ENCODE data around the gene CDH23. TPM values are rescaled to one million over a fixed set of nuclear protein-coding genes. Genes with fewer than 3 reads are reported as not detected.

CDH23 gene
- total and polyA plus RNA-seq, 10 of the 15 experiments (the other 5 are each of a cell fraction or from before 2014, with no cell fraction given): 0.09 to 0.40 (median 0.15) TPM; not detected in 1

DNA sequence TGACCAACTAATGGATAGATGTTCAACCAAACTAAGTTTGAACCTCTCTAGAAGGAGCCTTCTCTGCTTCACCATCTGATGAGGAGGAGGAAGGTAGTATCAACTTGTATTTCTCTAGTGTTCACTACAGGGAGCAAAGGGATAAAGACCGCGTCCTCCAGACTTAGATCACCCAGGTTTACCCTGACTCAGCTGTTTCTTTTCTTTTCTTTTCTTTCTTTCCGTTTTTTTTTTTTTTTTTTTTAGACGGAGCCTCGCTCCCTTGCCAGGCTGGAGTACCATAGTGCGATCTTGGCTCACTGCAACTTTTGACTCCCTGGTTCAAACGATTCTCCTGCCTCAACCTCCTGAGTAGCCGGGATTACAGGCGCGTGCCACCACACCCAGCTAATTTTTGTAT, 263.0 kb downstream of the CDH23 start (continued):
- TF ChIP-seq, protein P1, sequence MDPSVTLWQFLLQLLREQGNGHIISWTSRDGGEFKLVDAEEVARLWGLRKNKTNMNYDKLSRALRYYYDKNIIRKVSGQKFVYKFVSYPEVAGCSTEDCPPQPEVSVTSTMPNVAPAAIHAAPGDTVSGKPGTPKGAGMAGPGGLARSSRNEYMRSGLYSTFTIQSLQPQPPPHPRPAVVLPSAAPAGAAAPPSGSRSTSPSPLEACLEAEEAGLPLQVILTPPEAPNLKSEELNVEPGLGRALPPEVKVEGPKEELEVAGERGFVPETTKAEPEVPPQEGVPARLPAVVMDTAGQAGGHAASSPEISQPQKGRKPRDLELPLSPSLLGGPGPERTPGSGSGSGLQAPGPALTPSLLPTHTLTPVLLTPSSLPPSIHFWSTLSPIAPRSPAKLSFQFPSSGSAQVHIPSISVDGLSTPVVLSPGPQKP (IDR thresholded peaks at IDR 0.05; ENCODE audit: low read depth, low read length): no peak
- no peak for TF ChIP-seq CHD1 (IDR thresholded peaks at IDR 0.05; ENCODE audit: low read depth, low read length)
- TF ChIP-seq YBX1 (IDR thresholded peaks at IDR 0.05): no peak

DNA sequence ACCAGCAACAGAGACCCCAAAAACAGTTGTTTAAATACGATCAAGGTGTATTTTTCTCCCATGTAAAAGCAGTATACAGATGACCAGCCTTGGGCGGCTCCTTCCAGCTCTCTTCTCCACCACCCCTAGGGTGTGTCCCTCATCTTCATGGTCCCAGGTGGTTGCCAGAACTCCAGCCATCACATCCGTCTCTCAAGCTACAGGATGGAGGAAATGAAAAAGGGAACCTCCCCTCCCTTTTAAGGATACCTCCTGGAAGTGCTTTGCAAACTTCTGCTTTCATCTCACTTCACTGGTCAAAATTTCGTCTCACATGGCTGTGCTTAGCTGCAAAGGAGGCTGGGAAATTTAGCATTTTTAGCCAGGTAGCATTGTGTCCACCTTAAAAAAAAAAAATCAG, 263.6 kb downstream of the CDH23 start:
- no TSS peak for BruUV-seq (replicated peaks)
- CTCF ChIA-PET: interaction anchor here (0.9 to 1.7 kb wide), 3 partner anchors 37 to 90 kb away, joined by 3 to 5 read pairs (median 3); no protein-coding TSS in a partner anchor
- Histone ChIP-seq H3K4me3 (no peak overlapping the region), H3K27ac (ENCODE audit: control insufficient read depth, insufficient read depth) (no peak overlapping the region), H3K4me1 (ENCODE audit: control insufficient read depth, insufficient read depth, low read length) (no peaks in the 10 kb centered on the region), H4K20me1 (ENCODE audit: control insufficient read depth, insufficient read depth) (no peaks in the 10 kb centered on the region), H3K79me2 (ENCODE audit: control insufficient read depth, insufficient read depth, low read length) (no peaks in the 10 kb centered on the region), H3K9me3 (replicated peaks; ENCODE audit: control insufficient read depth, insufficient read depth, low read length) (no peaks in the 10 kb centered on the region), H3K27me3 (replicated peaks in 1 of 2; ENCODE audit: control insufficient read depth in 2 of 2, insufficient read depth in 2 of 2, low read length in 1 of 2) (no peaks in the 10 kb centered on the region; a peak in 2 of 4 replicates), H3K36me3 (ENCODE audit: control insufficient read depth in 2 of 2, insufficient read depth in 2 of 2, low read length in 1 of 2) (no peaks in the 10 kb centered on the region), H2AFZ (ENCODE audit: control insufficient read depth, low read depth, low read length) (no peak overlapping the region), H3K4me2 (ENCODE audit: control insufficient read depth, insufficient read depth) (no peak overlapping the region), H3K9ac (ENCODE audit: control insufficient read depth, insufficient read depth, low read length) (no peak overlapping the region)
- intact Hi-C loops (cut with micrococcal nuclease; ENCODE audit: unreplicated experiment) (no loop called here), in situ Hi-C loops (cut with MboI) (no loop called here)
- 16% methylated on average over 4 of the region's 4 CpGs for WGBS (ENCODE audit: insufficient coverage, insufficient replicate concordance, low lambda C conversion rate, missing lambda C conversion rate)
- TF ChIP-seq, protein P2, sequence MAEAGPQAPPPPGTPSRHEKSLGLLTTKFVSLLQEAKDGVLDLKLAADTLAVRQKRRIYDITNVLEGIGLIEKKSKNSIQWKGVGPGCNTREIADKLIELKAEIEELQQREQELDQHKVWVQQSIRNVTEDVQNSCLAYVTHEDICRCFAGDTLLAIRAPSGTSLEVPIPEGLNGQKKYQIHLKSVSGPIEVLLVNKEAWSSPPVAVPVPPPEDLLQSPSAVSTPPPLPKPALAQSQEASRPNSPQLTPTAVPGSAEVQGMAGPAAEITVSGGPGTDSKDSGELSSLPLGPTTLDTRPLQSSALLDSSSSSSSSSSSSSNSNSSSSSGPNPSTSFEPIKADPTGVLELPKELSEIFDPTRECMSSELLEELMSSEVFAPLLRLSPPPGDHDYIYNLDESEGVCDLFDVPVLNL (IDR thresholded peaks at IDR 0.05; ENCODE audit: low read depth, low read length): no peak
- TF ChIP-seq IRF4 (IDR thresholded peaks at IDR 0.05; ENCODE audit: low read depth, low read length) (no peak), BCLAF1 (IDR thresholded peaks at IDR 0.05) (no peak), CBX5 (IDR thresholded peaks at IDR 0.05; ENCODE audit: low read depth) (no peak), USF2 (IDR thresholded peaks at IDR 0.05; ENCODE audit: borderline replicate concordance, low read depth, low read length) (no peak), CREM (IDR thresholded peaks at IDR 0.05; ENCODE audit: low read depth) (no peak)
- FAIRE-seq: no peak
- POLR2A ChIA-PET: no interaction called here
- RAD21 ChIA-PET (ENCODE audit: unreplicated experiment): no interaction called here
- SMC1A ChIA-PET (ENCODE audit: uncharacterized antibody, unreplicated experiment): no interaction called here
- no peak for ATAC-seq
- no peak for DNase-seq (ENCODE audit: low read depth, low spot score)

Measured in GM12878 (cell line).